SU-DHL-6 (cell line): ENCODE data around the gene HNRNPD.
"Not testable (repeated sequence)": the region's sequence is repeated elsewhere in the genome, so short reads cannot be mapped to it uniquely, and the experiment has no call there.

Experiments used
- CTCF ChIP-seq: fragments of 200-600 bp; sonication (generic); IDR thresholded peaks from one replicate; pipeline ENCODE4 v1.5.1; 2017; ENCODE audit warnings: antibody characterized with exemption, mild to moderate bottlenecking, low read length, moderate library complexity; ENCODE audit not compliant: insufficient read depth, poor library complexity, severe bottlenecking
- EZH2phosphoT487 ChIP-seq: fragments of 200-600 bp; sonication (generic), shearing (Covaris generic); conservative IDR thresholded peaks from 2 replicates; pipeline ENCODE4 v1.6.1; 2018; ENCODE audit warnings: mild to moderate bottlenecking, antibody characterized with exemption, low read length, moderate library complexity, mixed read lengths

GRCh38 chr4:82303063-82303462, 70.7 kb downstream of the HNRNPD start:
- TF ChIP-seq CTCF, EZH2phosphoT487: not testable (repeated sequence)
